WTC11 (cell line): Measurements from ENCODE around the gene SATB1.

ENCODE experiments used
- CTCF ChIP-seq: fragments of 200-600 bp; IDR thresholded peaks from 2 replicates; pipeline ENCODE4 v1.8.0; 2022; ENCODE audit warnings: antibody characterized with exemption
- ETV6 ChIP-seq: sonication (generic); formaldehyde crosslinking; IDR thresholded peaks from 2 replicates; pipeline ENCODE4 v1.8.1; 2022; ENCODE audit warnings: mild to moderate bottlenecking, missing genetic modification reagents
- MAX ChIP-seq: sonication (generic); formaldehyde crosslinking; IDR thresholded peaks from 2 replicates; pipeline ENCODE4 v1.8.0; 2022; ENCODE audit warnings: mild to moderate bottlenecking, missing genetic modification reagents
- NR2C2 ChIP-seq: sonication (generic); formaldehyde crosslinking; IDR thresholded peaks from 2 replicates; pipeline ENCODE4 v1.8.0; 2022; ENCODE audit warnings: mild to moderate bottlenecking, missing genetic modification reagents
- NR3C1 ChIP-seq: sonication (generic); formaldehyde crosslinking; conservative IDR thresholded peaks from 2 replicates; pipeline ENCODE4 v1.8.1; 2023; ENCODE audit warnings: low read depth, mild to moderate bottlenecking, missing genetic modification reagents
- STAT6 ChIP-seq: sonication (generic); formaldehyde crosslinking; conservative IDR thresholded peaks from 2 replicates; pipeline ENCODE4 v1.8.1; 2023; ENCODE audit warnings: mild to moderate bottlenecking, low read depth, missing genetic modification reagents, moderate library complexity
- TCF7 ChIP-seq: sonication (generic); formaldehyde crosslinking; IDR thresholded peaks from 2 replicates; pipeline ENCODE4 v1.8.0; 2022; ENCODE audit warnings: mild to moderate bottlenecking, low read depth, missing genetic modification reagents, moderate library complexity
- ZNF138 ChIP-seq: sonication (generic); formaldehyde crosslinking; conservative IDR thresholded peaks from 2 replicates; pipeline ENCODE4 v1.8.1; 2022; ENCODE audit warnings: mild to moderate bottlenecking, moderate library complexity, missing genetic modification reagents
- ZNF263 ChIP-seq: sonication (generic); formaldehyde crosslinking; IDR thresholded peaks from 2 replicates; pipeline ENCODE4 v1.8.1; 2022; ENCODE audit warnings: low read depth, mild to moderate bottlenecking, moderate library complexity, missing genetic modification reagents
- ZNF512 ChIP-seq: sonication (generic); formaldehyde crosslinking; IDR thresholded peaks from 2 replicates; pipeline ENCODE4 v1.8.1; 2022; ENCODE audit warnings: missing genetic modification reagents, borderline replicate concordance
- ZNF532 ChIP-seq: fragments of 250-450 bp; sonication (Bioruptor Pico); IDR thresholded peaks from 2 replicates; pipeline ENCODE4 v1.9.0; 2021; ENCODE audit warnings: mild to moderate bottlenecking, borderline replicate concordance
- ZNF671 ChIP-seq: fragments of 250-450 bp; sonication (Bioruptor Pico); IDR thresholded peaks from 2 replicates; pipeline ENCODE4 v1.8.0; 2021; ENCODE audit warnings: mild to moderate bottlenecking

- TF ChIP-seq ZNF671 = no peak
- TF ChIP-seq CTCF = no peak
- TF ChIP-seq ZNF138 = no peak
- no peak for TF ChIP-seq ZNF512 (CRISPR knock-in tag)
- no peak for TF ChIP-seq ZNF263 (CRISPR knock-in tag)
- no peak for TF ChIP-seq NR2C2
- TF ChIP-seq NR3C1 (CRISPR knock-in tag) = no peak
- no peak for TF ChIP-seq MAX (CRISPR knock-in tag)
- TF ChIP-seq TCF7 (CRISPR knock-in tag) = no peak
- no peak for TF ChIP-seq ZNF532 (CRISPR knock-in tag)
- TF ChIP-seq STAT6 (CRISPR knock-in tag) = no peak
- TF ChIP-seq ETV6 (CRISPR knock-in tag) = no peak
Measured at GRCh38 chr3:18382760-18383369, 42.3 kb downstream of the SATB1 start.
